Measurements from ENCODE around the gene GPC6.
"Not testable (repeated sequence)": the region's sequence is repeated elsewhere in the genome, so short reads cannot be mapped to it uniquely, and the experiment has no call there.

Gene GPC6

GRCh38 chr13:94249512-94249911, 1022.9 kb downstream of the GPC6 start:
- DNase-seq (ENCODE audit: low spot score), result no peak

GRCh38 chr13:94251831-94252608, 1025.4 kb downstream of the GPC6 start:
- DNase-seq (ENCODE audit: low spot score), result no peak

- no peak for DNase-seq (ENCODE audit: low spot score)
Measured at GRCh38 chr13:94254737-94255136, 1028.1 kb downstream of the GPC6 start.

- no peak for DNase-seq (ENCODE audit: low spot score)
Measured at GRCh38 chr13:94256721-94257120, 1030.1 kb downstream of the GPC6 start.

- DNase-seq (ENCODE audit: low spot score), result no peak
Measured at GRCh38 chr13:94259984-94260383, 1033.4 kb downstream of the GPC6 start.

- DNase-seq (ENCODE audit: low spot score), result no peak
Measured at GRCh38 chr13:94261163-94261562, 1034.6 kb downstream of the GPC6 start.

GRCh38 chr13:94263038-94263437, 1036.4 kb downstream of the GPC6 start:
- DNase-seq (ENCODE audit: low spot score), result no peak

- DNase-seq (ENCODE audit: low spot score), result no peak
Measured at GRCh38 chr13:94267581-94268366, 1041.2 kb downstream of the GPC6 start.

GRCh38 chr13:94268661-94269060, 1042.1 kb downstream of the GPC6 start:
- no peak for DNase-seq (ENCODE audit: low spot score)

- no peak for DNase-seq (ENCODE audit: low spot score)
Measured at GRCh38 chr13:94269557-94269956, 1043.0 kb downstream of the GPC6 start.

- DNase-seq (ENCODE audit: low spot score), result no peak
Measured at GRCh38 chr13:94270556-94270955, 1043.9 kb downstream of the GPC6 start.

- DNase-seq (ENCODE audit: low spot score), result no peak
Measured at GRCh38 chr13:94272038-94272437, 1045.4 kb downstream of the GPC6 start.

GRCh38 chr13:94280349-94280748, 1053.7 kb downstream of the GPC6 start:
- no peak for DNase-seq (ENCODE audit: low spot score)

GRCh38 chr13:94280845-94281244, 1054.2 kb downstream of the GPC6 start:
- DNase-seq (ENCODE audit: low spot score), result no peak

GRCh38 chr13:94286581-94286980, 1060.0 kb downstream of the GPC6 start:
- DNase-seq (ENCODE audit: low spot score), result no peak

GRCh38 chr13:94291631-94292322, 1065.2 kb downstream of the GPC6 start:
- DNase-seq (ENCODE audit: low spot score), result no peak

- DNase-seq (ENCODE audit: low spot score), result no peak
Measured at GRCh38 chr13:94292323-94292640, 1065.7 kb downstream of the GPC6 start.

GRCh38 chr13:94296471-94296870, 1069.9 kb downstream of the GPC6 start:
- DNase-seq (ENCODE audit: low spot score), result no peak

GRCh38 chr13:94298346-94298745, 1071.7 kb downstream of the GPC6 start:
- DNase-seq (ENCODE audit: low spot score), result no peak

- DNase-seq (ENCODE audit: low spot score), result peak; percentile 42
Measured at GRCh38 chr13:94300401-94300800, 1073.8 kb downstream of the GPC6 start.

- DNase-seq (ENCODE audit: low spot score), result no peak
Measured at GRCh38 chr13:94301487-94301886, 1074.9 kb downstream of the GPC6 start.

GRCh38 chr13:94302847-94303565, 1076.4 kb downstream of the GPC6 start:
- not testable (repeated sequence) for DNase-seq (ENCODE audit: low spot score)

Data from D341Med (cell line).